PFSK-1 (cell line): ENCODE results near the gene RPUSD1.

ENCODE experiments used
- FOXP2 ChIP-seq: optimal IDR thresholded peaks from 2 replicates; pipeline ENCODE3; 2011; ENCODE audit warnings: borderline replicate concordance, control low read depth, inconsistent platforms; ENCODE audit not compliant: insufficient read depth; ENCODE audit errors: extremely low read length, extremely low read depth
- POLR2AphosphoS5 ChIP-seq: IDR thresholded peaks from 2 replicates; pipeline ENCODE4 v1.6.1; 2012; ENCODE audit warnings: low read depth, mild to moderate bottlenecking, control low read depth, low read length, moderate library complexity
- SIN3A ChIP-seq: IDR thresholded peaks from 2 replicates; pipeline ENCODE4 v1.6.1; 2012; ENCODE audit warnings: mild to moderate bottlenecking, low read length, moderate library complexity, borderline replicate concordance; ENCODE audit not compliant: insufficient read depth
- TAF1 ChIP-seq: IDR thresholded peaks from 2 replicates; pipeline ENCODE4 v1.6.1; 2012; ENCODE audit warnings: low read length, control low read depth, borderline replicate concordance; ENCODE audit not compliant: insufficient read depth
- TF ChIP-seq, protein P1 (sequence below), 2 experiments: IDR thresholded peaks; 2 replicates each; pipeline versions ENCODE4 v1.6.1 to v1.8.0; 2011 to 2012; ENCODE audit warnings: low read depth in 2 of 2, low read length in 2 of 2, control low read depth in 1 of 2, inconsistent platforms in 1 of 2, mild to moderate bottlenecking in 1 of 2, moderate library complexity in 1 of 2; ENCODE audit not compliant: insufficient read depth in 1 of 2

RPUSD1 gene

DNA sequence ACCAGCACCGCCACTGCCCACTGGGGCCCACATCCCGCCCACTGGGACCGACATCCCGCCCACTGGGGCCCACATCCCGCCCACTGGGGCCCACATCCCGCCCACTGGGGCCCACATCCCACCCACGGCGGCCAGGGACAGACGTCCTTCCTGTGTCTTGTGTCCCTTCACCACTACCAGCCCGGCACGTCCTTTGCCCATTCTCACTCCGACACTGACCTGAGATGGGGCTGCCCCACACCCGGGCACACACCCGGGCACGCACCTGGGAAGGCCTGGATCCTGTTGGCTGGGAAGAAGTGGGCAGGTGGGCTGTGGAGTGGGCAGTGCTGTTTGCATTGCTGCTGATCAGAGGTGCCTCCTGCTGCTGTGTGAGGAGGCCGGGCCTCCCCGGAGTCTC lies 40.7 kb upstream of the RPUSD1 start:
- no peak for TF ChIP-seq SIN3A
- TF ChIP-seq POLR2AphosphoS5 = no peak
- TF ChIP-seq FOXP2 = no peak
- TF ChIP-seq, protein P1, sequence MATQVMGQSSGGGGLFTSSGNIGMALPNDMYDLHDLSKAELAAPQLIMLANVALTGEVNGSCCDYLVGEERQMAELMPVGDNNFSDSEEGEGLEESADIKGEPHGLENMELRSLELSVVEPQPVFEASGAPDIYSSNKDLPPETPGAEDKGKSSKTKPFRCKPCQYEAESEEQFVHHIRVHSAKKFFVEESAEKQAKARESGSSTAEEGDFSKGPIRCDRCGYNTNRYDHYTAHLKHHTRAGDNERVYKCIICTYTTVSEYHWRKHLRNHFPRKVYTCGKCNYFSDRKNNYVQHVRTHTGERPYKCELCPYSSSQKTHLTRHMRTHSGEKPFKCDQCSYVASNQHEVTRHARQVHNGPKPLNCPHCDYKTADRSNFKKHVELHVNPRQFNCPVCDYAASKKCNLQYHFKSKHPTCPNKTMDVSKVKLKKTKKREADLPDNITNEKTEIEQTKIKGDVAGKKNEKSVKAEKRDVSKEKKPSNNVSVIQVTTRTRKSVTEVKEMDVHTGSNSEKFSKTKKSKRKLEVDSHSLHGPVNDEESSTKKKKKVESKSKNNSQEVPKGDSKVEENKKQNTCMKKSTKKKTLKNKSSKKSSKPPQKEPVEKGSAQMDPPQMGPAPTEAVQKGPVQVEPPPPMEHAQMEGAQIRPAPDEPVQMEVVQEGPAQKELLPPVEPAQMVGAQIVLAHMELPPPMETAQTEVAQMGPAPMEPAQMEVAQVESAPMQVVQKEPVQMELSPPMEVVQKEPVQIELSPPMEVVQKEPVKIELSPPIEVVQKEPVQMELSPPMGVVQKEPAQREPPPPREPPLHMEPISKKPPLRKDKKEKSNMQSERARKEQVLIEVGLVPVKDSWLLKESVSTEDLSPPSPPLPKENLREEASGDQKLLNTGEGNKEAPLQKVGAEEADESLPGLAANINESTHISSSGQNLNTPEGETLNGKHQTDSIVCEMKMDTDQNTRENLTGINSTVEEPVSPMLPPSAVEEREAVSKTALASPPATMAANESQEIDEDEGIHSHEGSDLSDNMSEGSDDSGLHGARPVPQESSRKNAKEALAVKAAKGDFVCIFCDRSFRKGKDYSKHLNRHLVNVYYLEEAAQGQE (IDR thresholded peaks at IDR 0.05; ENCODE audit: insufficient read depth in 1 of 2, low read depth in 2 of 2, low read length in 2 of 2) = no peak
- TF ChIP-seq TAF1 = no peak

DNA sequence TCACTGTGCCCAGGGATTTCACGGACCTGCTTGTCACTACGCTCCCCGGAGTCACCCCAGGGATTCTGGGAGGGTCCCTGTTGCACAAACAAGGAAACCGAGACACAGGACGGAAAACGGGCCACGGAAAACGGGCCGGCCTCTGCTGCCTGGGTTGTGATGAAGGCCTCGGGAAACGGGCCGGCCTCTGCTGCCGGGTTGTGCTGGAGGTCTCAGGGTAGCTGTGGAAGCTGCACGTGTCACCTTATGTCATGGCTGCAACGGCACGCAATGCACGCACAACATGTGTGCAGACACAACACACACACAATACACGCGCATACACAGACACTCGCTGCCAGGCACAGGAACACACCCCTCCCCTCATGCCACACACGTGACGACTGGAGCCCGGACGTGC lies 39.3 kb upstream of the RPUSD1 start:
- no peak for TF ChIP-seq POLR2AphosphoS5
- TF ChIP-seq FOXP2 = no peak
- TF ChIP-seq, protein P1 (IDR thresholded peaks at IDR 0.05; ENCODE audit: insufficient read depth in 1 of 2, low read depth in 2 of 2, low read length in 2 of 2) = no peak
- no peak for TF ChIP-seq TAF1
- no peak for TF ChIP-seq SIN3A

DNA sequence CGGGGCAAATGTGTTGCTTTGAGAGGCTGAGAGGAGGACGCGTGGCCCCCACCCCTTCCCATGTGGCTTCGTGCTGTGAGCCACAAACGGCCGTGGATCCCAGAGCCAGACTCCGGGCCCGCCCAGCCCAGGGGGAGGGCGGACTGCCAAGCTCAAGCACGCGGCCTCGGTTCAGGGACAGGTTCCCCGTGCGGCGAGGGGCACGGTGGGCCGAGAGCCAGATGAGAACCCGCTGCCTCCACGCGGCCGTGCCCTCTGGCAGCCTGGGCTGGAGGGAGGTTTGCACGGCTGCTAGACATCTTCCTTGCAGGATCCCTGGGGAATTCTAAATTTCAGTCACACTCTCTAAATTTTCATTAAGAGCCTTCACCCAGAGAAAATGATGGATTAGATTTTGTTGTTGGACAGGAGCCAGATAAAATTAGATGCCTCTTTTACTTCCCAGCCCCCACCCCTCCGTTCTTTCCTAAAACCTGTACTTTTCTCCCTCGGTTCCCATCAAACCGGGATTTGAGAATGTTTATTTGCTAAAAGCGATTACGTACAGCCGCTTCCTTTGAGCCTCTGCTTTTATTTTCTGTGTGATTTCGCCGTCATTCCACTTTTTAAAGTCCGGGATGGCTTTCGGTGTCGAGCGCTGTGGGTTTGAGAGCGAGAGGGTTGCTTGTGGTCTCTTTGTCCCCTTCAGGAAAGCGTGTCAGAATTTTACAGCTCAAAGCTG lies 37.3 kb upstream of the RPUSD1 start:
- TF ChIP-seq FOXP2 (no peak), TAF1 (no peak), POLR2AphosphoS5 (no peak), SIN3A (no peak)
- TF ChIP-seq, protein P1 (IDR thresholded peaks at IDR 0.05; ENCODE audit: insufficient read depth in 1 of 2, low read depth in 2 of 2, low read length in 2 of 2) = no peak

DNA sequence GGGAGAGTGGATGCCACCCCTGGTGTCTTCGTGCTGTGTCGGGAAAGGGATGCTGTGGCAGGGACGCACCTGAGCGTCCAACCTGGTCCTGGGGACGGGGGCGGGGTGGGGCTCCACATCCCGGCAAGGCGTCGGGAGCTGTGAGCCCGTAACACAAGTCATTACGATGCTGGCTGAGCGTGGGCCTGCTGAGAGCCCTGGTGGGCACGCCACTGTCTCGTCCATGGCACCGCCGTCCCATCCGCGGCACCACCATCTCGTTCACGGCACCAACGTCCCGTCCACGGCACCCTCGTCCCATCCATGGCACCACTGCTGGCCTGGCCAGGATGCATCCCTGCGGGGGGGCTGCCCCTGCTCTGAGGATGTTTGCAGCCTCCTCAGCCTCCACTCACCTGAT lies 36.4 kb upstream of the RPUSD1 start:
- TF ChIP-seq POLR2AphosphoS5 (no peak), TAF1 (no peak), SIN3A (no peak), FOXP2 (no peak)
- TF ChIP-seq, protein P1 (IDR thresholded peaks at IDR 0.05; ENCODE audit: insufficient read depth in 1 of 2, low read depth in 2 of 2, low read length in 2 of 2) = no peak

DNA sequence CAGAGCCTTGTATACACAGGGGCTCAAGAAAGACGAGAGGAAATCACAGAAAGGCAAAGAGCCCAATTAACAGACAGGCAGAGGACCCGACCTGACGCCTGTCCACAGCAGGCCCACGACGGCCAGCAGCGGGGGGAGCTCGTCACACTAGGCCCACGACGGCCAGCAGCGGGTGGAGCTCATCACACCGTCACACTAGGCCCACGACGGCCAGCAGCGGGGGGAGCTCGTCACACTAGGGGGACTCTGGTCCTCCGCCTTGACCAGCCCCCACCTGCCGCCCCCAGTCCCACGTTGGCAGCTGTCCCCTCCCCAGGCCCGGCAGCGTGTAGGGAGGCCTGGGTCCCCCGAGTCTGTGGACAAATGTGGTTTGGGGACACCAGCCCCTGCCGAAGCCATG lies 36.0 kb upstream of the RPUSD1 start:
- TF ChIP-seq, protein P1 (IDR thresholded peaks at IDR 0.05; ENCODE audit: insufficient read depth in 1 of 2, low read depth in 2 of 2, low read length in 2 of 2) = no peak
- no peak for TF ChIP-seq FOXP2
- TF ChIP-seq SIN3A = no peak
- no peak for TF ChIP-seq TAF1
- no peak for TF ChIP-seq POLR2AphosphoS5
